ENCODE measurements around the gene SLC25A12.
"Not testable (repeated sequence)": the region's sequence is repeated elsewhere in the genome, so short reads cannot be mapped to it uniquely, and the experiment has no call there.

Gene SLC25A12

DNA sequence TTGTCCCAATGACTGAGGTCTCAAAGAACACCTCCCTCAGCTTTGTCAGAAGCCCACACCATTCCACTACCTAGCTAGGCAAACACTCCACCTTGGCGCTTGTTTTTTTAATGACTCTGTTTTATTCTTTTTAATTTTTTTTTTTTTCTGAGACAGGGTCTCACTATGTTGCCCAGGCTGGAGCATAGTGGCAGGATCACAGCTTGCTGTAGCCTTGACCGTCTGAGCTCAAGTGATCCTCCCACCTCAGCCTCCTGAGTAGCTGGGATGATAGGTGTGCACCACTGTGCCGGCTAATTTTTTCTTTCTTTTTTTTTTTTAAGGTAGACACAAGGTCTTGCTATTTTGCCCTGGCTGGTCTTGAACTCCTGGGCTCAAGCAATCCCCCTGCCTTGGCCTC is 101.9 kb downstream of the SLC25A12 start:
- no peak overlapping the region for H3K4me3 ChIP-seq (ENCODE audit: low read depth, low read length)

DNA sequence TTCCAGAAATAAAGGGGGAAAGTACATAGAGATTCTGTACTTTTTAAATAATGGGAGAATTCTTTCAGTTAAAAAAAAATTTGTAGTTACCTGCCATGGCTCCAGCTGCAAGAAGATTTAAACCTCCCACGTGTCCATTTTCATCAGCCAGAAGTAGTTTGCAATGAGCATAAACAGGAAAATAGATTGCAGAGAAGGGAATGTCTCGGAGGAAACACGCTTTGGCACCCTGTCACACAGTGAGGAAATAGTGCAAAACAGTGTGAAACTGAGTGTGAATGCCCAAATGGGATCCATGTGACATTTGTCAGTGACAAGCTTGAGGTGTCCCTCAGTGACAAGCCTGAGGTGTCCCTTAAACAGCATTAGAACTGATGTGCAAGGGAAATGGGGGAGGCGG is 102.7 kb downstream of the SLC25A12 start:
- H3K4me3 ChIP-seq (ENCODE audit: low read depth, low read length) = no peak overlapping the region

- H3K4me3 ChIP-seq (ENCODE audit: low read depth, low read length) = no peak overlapping the region
Observed at GRCh38 chr2:171789956-171790355, 104.1 kb downstream of the SLC25A12 start.

DNA sequence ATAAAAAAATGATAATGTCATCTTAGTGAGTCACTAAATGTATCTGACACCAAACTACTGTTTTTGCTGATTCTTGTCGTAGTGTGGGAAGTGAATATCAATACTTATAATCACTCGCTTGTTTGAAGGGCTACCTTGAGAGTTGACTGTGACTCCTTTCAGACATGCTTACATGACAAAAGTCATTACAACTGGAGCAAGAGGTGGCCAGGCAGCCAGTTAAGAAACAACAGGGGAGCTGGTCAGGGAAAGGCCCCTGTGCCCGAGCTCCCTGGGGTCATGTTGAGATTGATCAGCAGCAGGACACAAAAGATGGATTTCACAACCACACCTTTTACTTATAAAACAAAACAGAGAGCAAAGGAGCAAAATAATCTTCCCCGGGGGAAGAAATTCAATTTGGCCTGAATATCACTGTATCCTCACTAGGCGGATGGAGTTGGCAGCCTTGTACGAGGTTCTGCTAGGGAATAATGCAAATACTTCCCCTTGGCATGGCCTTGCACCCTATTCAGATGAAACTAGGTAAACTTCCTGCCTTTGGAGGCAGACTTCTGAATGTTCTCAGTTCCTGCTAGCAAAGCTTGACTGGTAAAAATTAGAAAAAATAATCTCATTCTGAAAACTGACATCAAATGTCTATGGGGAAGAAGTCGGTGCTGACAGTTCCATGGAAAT is 105.6 kb downstream of the SLC25A12 start:
- H3K4me3 ChIP-seq (ENCODE audit: low read depth, low read length) = no peak overlapping the region

DNA sequence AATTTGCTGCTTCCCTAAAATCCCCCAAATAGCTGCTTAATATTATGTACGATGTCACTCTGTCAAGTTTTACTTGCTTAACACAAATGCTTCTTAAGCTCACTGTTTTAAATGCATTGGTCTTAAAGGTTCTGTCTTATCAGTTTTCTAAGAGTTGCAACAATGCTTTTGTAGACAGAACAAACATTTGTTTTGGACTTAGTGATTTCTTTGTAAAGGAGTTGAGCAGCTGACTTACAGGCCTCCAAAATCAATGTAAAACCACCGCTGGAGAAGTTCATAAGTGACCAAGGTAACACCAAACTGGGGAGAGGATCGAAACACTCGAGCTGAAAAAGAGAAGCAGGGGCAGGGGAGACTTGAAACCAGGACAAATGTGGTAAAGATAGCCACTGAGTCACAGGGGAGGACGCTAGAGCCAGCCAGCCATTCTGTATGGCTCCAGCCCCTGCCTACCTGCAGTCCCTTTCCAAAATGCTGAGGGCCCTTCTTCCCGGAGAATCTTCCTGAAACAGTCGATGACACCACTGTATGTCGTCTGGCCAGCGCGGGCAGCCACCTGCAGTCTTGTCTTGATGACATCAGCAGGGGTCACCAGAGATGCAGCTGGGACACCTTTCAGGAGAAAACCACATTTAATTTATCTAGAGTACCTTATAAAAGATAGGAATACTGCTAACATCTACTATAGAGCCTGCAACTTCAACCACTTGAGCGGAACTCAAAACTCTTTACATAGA is 106.5 kb downstream of the SLC25A12 start:
- no peak overlapping the region for H3K4me3 ChIP-seq (ENCODE audit: low read depth, low read length)

DNA sequence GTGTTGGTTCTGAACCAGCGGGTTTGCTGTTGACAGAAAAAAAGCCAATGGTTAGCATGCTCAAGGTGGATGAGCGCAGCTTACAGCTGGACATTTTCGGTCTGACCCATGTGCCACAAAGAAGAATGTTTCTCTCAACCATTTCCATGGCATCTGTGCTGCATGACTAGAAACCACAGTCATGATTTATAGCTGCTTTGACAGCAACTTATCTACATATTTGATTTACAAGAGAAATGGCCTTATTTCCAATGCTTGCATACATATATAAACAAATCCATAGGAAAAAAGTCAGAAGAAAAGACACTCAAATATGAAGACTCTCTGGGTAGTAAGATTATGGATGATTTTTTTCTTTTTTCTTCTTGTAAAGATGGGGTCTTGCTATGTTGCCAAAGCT is 108.6 kb downstream of the SLC25A12 start:
- no peak overlapping the region for H3K4me3 ChIP-seq (ENCODE audit: low read depth, low read length)

GRCh38 chr2:171778515-171778914 is 115.5 kb downstream of the SLC25A12 start:
- no peak overlapping the region for H3K4me3 ChIP-seq (ENCODE audit: low read depth, low read length)

DNA sequence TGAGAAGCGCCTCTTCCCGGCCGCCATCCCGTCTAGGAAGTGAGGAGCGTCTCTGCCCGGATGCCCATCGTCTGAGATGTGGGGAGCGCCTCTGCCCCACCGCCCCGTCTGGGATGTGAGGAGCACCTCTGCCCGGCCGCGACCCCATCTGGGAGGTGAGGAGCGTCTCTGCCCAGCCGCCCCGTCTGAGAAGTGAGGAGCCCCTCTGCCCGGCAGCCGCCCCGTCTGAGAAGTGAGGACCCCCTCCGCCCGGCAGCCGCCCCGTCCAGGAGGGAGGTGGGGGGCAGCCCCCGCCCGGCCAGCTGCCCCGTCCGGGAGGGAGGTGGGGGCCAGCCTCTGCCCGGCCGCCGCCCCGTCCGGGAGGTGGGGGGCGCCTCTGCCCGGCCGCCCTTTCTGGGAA is 119.5 kb downstream of the SLC25A12 start:
- H3K4me3 ChIP-seq (ENCODE audit: low read depth, low read length) = not testable (repeated sequence)

GRCh38 chr2:171772373-171772772 is 121.7 kb downstream of the SLC25A12 start:
- no peak overlapping the region for H3K4me3 ChIP-seq (ENCODE audit: low read depth, low read length)

GRCh38 chr2:171771463-171771862 is 122.6 kb downstream of the SLC25A12 start:
- no peak overlapping the region for H3K4me3 ChIP-seq (ENCODE audit: low read depth, low read length)

GRCh38 chr2:171763602-171764001 is 130.4 kb downstream of the SLC25A12 start:
- no peak overlapping the region for H3K4me3 ChIP-seq (ENCODE audit: low read depth, low read length)

GRCh38 chr2:171762879-171763573 is 131.0 kb downstream of the SLC25A12 start:
- no peak overlapping the region for H3K4me3 ChIP-seq (ENCODE audit: low read depth, low read length)

GRCh38 chr2:171761176-171761575 is 132.9 kb downstream of the SLC25A12 start:
- H3K4me3 ChIP-seq (ENCODE audit: low read depth, low read length) = not testable (repeated sequence)

- H3K4me3 ChIP-seq (ENCODE audit: low read depth, low read length) = not testable (repeated sequence)
Observed at GRCh38 chr2:171758762-171759161, 135.3 kb downstream of the SLC25A12 start.

- no peak overlapping the region for H3K4me3 ChIP-seq (ENCODE audit: low read depth, low read length)
Observed at GRCh38 chr2:171754254-171754939, 139.6 kb downstream of the SLC25A12 start.

GRCh38 chr2:171747371-171747770 is 146.7 kb downstream of the SLC25A12 start:
- no peak overlapping the region for H3K4me3 ChIP-seq (ENCODE audit: low read depth, low read length)

DNA sequence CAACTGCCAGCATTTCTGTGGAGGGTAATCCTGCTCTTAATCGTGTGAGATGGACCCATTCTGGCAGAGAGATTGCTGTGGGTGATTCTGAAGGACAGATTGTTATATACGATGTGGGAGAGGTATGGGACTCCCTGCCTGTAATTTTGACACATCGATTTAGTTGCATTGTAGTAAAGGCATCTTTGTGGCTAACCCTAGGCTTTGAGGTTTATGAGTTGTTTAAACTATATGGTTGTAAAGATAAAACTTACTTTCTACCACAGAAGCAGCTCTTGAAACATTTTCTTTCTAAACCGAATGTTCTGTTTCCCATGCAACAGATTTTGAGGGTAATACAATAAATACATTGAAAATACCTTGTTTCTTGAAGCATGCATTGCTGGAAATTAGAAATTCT is 148.2 kb downstream of the SLC25A12 start:
- no peak overlapping the region for H3K4me3 ChIP-seq (ENCODE audit: low read depth, low read length)

DNA sequence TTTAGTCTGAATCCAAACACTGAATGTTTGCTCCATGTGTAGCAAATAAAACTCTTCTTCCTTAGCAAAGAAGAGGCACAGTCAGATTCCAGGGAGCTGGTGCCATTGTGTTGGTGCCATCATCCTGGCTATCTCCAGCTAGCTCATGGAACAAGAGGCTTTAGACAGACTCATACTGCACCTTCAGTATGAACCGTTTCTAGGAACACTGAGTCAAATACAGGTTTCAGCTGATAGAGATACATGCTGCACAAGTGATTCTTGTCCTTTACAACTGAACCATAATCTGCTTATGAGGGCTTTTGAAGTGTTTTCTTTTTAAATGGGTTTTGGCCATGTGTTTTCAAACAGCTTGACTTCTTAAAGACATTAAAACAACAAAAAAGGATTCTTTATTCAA is 148.9 kb downstream of the SLC25A12 start:
- H3K4me3 ChIP-seq (ENCODE audit: low read depth, low read length) = no peak overlapping the region

DNA sequence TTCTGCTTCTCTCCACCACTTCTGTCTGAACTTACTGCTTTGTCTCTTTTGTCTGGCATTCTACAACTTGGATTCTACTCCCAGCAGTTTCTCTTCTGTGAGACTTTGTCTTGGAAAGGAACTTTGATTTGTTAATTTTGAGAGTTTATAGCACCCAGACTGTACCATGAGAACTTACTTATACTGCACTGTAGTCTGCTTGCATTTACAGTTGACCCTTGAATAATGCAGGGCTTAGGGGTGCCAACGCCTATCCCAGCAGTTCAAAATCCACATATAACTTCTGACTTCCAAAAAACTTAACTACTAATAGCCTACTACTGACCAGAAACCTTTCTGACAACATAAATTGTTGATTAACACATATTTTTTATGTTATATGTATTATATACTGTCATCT is 151.3 kb downstream of the SLC25A12 start:
- no peak overlapping the region for H3K4me3 ChIP-seq (ENCODE audit: low read depth, low read length)

GRCh38 chr2:171741189-171741588 is 152.9 kb downstream of the SLC25A12 start:
- no peak overlapping the region for H3K4me3 ChIP-seq (ENCODE audit: low read depth, low read length)

GRCh38 chr2:171735991-171736710 is 157.9 kb downstream of the SLC25A12 start:
- no peak overlapping the region for H3K4me3 ChIP-seq (ENCODE audit: low read depth, low read length)

Measured in iPS-11a (cell line).